GM08714 (cell line): ENCODE results near the gene WBP2.
"Not testable (repeated sequence)": the region's sequence is repeated elsewhere in the genome, so short reads cannot be mapped to it uniquely, and the experiment has no call there.

Source experiments
- H3K4me3 ChIP-seq: fragments of 200-500 bp; sonication (Bioruptor generic); 2 replicates; pipeline ENCODE4 v1.5.1; 2014; ENCODE audit warnings: mild to moderate bottlenecking, low read length, inconsistent platforms
- ZNF274 ChIP-seq: IDR thresholded peaks from 2 replicates; pipeline ENCODE4 v1.6.1; 2012; ENCODE audit warnings: mild to moderate bottlenecking, low read depth, low read length

Gene WBP2

GRCh38 chr17:75894049-75894733, 39.1 kb upstream of the WBP2 start:
- no peak overlapping the region for H3K4me3 ChIP-seq
- no peak for TF ChIP-seq ZNF274

- no peak overlapping the region for H3K4me3 ChIP-seq
- TF ChIP-seq ZNF274: no peak
These were observed 38.3 kb upstream of the WBP2 start for GRCh38 chr17:75893305-75894048.

GRCh38 chr17:75892556-75893224, 37.6 kb upstream of the WBP2 start:
- no peak for TF ChIP-seq ZNF274
- no peak overlapping the region for H3K4me3 ChIP-seq

GRCh38 chr17:75891605-75892555, 36.7 kb upstream of the WBP2 start:
- no peak overlapping the region for H3K4me3 ChIP-seq
- TF ChIP-seq ZNF274: no peak

GRCh38 chr17:75891022-75891604, 36.0 kb upstream of the WBP2 start:
- H3K4me3 ChIP-seq: no peak overlapping the region
- TF ChIP-seq ZNF274: no peak

GRCh38 chr17:75889454-75889853, 34.3 kb upstream of the WBP2 start:
- H3K4me3 ChIP-seq: no peak overlapping the region
- no peak for TF ChIP-seq ZNF274

- no peak overlapping the region for H3K4me3 ChIP-seq
- no peak for TF ChIP-seq ZNF274
These were observed 33.3 kb upstream of the WBP2 start for GRCh38 chr17:75888484-75888883.

GRCh38 chr17:75885860-75886259, 30.7 kb upstream of the WBP2 start:
- H3K4me3 ChIP-seq: not testable (repeated sequence)

GRCh38 chr17:75885431-75885830, 30.3 kb upstream of the WBP2 start:
- TF ChIP-seq ZNF274: no peak
- H3K4me3 ChIP-seq: no peak overlapping the region

- no peak overlapping the region for H3K4me3 ChIP-seq
- TF ChIP-seq ZNF274: no peak
These were observed 26.7 kb upstream of the WBP2 start for GRCh38 chr17:75881678-75882454.

- TF ChIP-seq ZNF274: no peak
- no peak overlapping the region for H3K4me3 ChIP-seq
These were observed 25.1 kb upstream of the WBP2 start for GRCh38 chr17:75880266-75880665.

GRCh38 chr17:75878174-75878998, 23.3 kb upstream of the WBP2 start, which contains the start of gene TRIM47:
Gene TRIM47, minus strand, starts transcription at chr17:75878581. Its CDS starts 33 bp downstream, at chr17:75878548.
- TF ChIP-seq ZNF274: no peak
- H3K4me3 ChIP-seq: peak within 1 kb of the TSS; percentile 12; the same call in 1 of the 2 replicates
